Measurements from ENCODE around the gene LAMA2. TPM values are rescaled to one million over a fixed set of nuclear protein-coding genes. Genes with fewer than 3 reads are reported as not detected.
"Not testable (repeated sequence)": the region's sequence is repeated elsewhere in the genome, so short reads cannot be mapped to it uniquely, and the experiment has no call there.

The LAMA2 gene
- total RNA-seq, 2 donors from 2014 or later, result 2.2 to 3.4 TPM

- no peaks in the 10 kb centered on the region for H3K9me3 ChIP-seq (ENCODE audit: control insufficient read depth, low read length, poor library complexity, severe bottlenecking)
- peaks cover 4% of the 10 kb centered on the region for H3K4me1 Mint-ChIP-seq
- ATAC-seq (no peak), DNase-seq (no peak)
- no peaks in the 10 kb centered on the region for H3K36me3 Mint-ChIP-seq (ENCODE audit: low read depth)
- no peaks in the 10 kb centered on the region for H3K27me3 Mint-ChIP-seq
- H3K27ac Mint-ChIP-seq, result no peak overlapping the region
- H3K4me3 Mint-ChIP-seq, result no peak overlapping the region
Observed at GRCh38 chr6:129032602-129033001, 149.7 kb downstream of the LAMA2 start.

GRCh38 chr6:129033180-129033579 is 150.2 kb downstream of the LAMA2 start:
- peaks cover 4% of the 10 kb centered on the region for H3K4me1 Mint-ChIP-seq

GRCh38 chr6:129033581-129033980 is 150.6 kb downstream of the LAMA2 start:
- Mint-ChIP-seq H3K4me1 (peaks cover 4% of the 10 kb centered on the region), H3K27me3 (no peaks in the 10 kb centered on the region), H3K36me3 (ENCODE audit: low read depth) (no peaks in the 10 kb centered on the region), H3K27ac (no peak overlapping the region), H3K4me3 (no peak overlapping the region)
- no peaks in the 10 kb centered on the region for H3K9me3 ChIP-seq (ENCODE audit: control insufficient read depth, low read length, poor library complexity, severe bottlenecking)
- no peak for DNase-seq
- no peak for ATAC-seq

More at GRCh38 chr6:129033180-129033579, 150.2 kb downstream of the LAMA2 start:
- H3K9me3 ChIP-seq (ENCODE audit: control insufficient read depth, low read length, poor library complexity, severe bottlenecking), result no peaks in the 10 kb centered on the region
- ATAC-seq (no peak), DNase-seq (no peak)
- H3K27me3 Mint-ChIP-seq, result no peaks in the 10 kb centered on the region
- no peaks in the 10 kb centered on the region for H3K36me3 Mint-ChIP-seq (ENCODE audit: low read depth)
- no peak overlapping the region for H3K4me3 Mint-ChIP-seq
- no peak overlapping the region for H3K27ac Mint-ChIP-seq

GRCh38 chr6:129041563-129041962 is 158.6 kb downstream of the LAMA2 start:
- ATAC-seq, result no peak
- no peak overlapping the region for H3K4me3 Mint-ChIP-seq
- no peaks in the 10 kb centered on the region for H3K27me3 Mint-ChIP-seq
- no peaks in the 10 kb centered on the region for H3K4me1 Mint-ChIP-seq
- DNase-seq, result no peak
- no peak overlapping the region for H3K27ac Mint-ChIP-seq
- no peaks in the 10 kb centered on the region for H3K36me3 Mint-ChIP-seq (ENCODE audit: low read depth)
- H3K9me3 ChIP-seq (ENCODE audit: control insufficient read depth, low read length, poor library complexity, severe bottlenecking), result no peaks in the 10 kb centered on the region

GRCh38 chr6:129046526-129046925 is 163.6 kb downstream of the LAMA2 start:
- DNase-seq (no peak), ATAC-seq (no peak)
- no peak overlapping the region for H3K27ac Mint-ChIP-seq
- H3K4me1 Mint-ChIP-seq, result peaks cover 5% of the 10 kb centered on the region
- H3K36me3 Mint-ChIP-seq (ENCODE audit: low read depth), result no peaks in the 10 kb centered on the region
- no peaks in the 10 kb centered on the region for H3K9me3 ChIP-seq (ENCODE audit: control insufficient read depth, low read length, poor library complexity, severe bottlenecking)
- H3K4me3 Mint-ChIP-seq, result no peak overlapping the region
- H3K27me3 Mint-ChIP-seq, result no peaks in the 10 kb centered on the region

- H3K9me3 ChIP-seq (ENCODE audit: control insufficient read depth, low read length, poor library complexity, severe bottlenecking), result no peaks in the 10 kb centered on the region
- Mint-ChIP-seq H3K27me3 (no peaks in the 10 kb centered on the region), H3K4me1 (peaks cover 5% of the 10 kb centered on the region), H3K4me3 (no peak overlapping the region), H3K36me3 (ENCODE audit: low read depth) (no peaks in the 10 kb centered on the region), H3K27ac (no peak overlapping the region)
- ATAC-seq (no peak), DNase-seq (no peak)
Observed at GRCh38 chr6:129047834-129048233, 164.9 kb downstream of the LAMA2 start.

- peaks cover 16% of the 10 kb centered on the region for H3K27me3 Mint-ChIP-seq
- H3K9me3 ChIP-seq (ENCODE audit: control insufficient read depth, low read length, poor library complexity, severe bottlenecking), result no peaks in the 10 kb centered on the region
- H3K4me3 Mint-ChIP-seq, result no peak overlapping the region
- no peaks in the 10 kb centered on the region for H3K36me3 Mint-ChIP-seq (ENCODE audit: low read depth)
- DNase-seq (no peak), ATAC-seq (no peak)
- H3K27ac Mint-ChIP-seq, result no peak overlapping the region
- peaks cover 5% of the 10 kb centered on the region for H3K4me1 Mint-ChIP-seq
Observed at GRCh38 chr6:129050086-129050485, 167.1 kb downstream of the LAMA2 start.

GRCh38 chr6:129053143-129053542 is 170.2 kb downstream of the LAMA2 start:
- not testable (repeated sequence) for H3K27ac Mint-ChIP-seq; H3K4me3 Mint-ChIP-seq; DNase-seq; ATAC-seq; H3K36me3 Mint-ChIP-seq (ENCODE audit: low read depth); H3K9me3 ChIP-seq (ENCODE audit: control insufficient read depth, low read length, poor library complexity, severe bottlenecking); H3K4me1 Mint-ChIP-seq
- H3K27me3 Mint-ChIP-seq, result peaks cover 21% of the 10 kb centered on the region

- DNase-seq, result no peak
- Mint-ChIP-seq H3K4me3 (no peak overlapping the region), H3K27ac (no peak overlapping the region), H3K36me3 (ENCODE audit: low read depth) (no peaks in the 10 kb centered on the region), H3K27me3 (peaks cover 21% of the 10 kb centered on the region), H3K4me1 (no peaks in the 10 kb centered on the region)
- no peaks in the 10 kb centered on the region for H3K9me3 ChIP-seq (ENCODE audit: control insufficient read depth, low read length, poor library complexity, severe bottlenecking)
- no peak for ATAC-seq
Observed at GRCh38 chr6:129055796-129056195, 172.9 kb downstream of the LAMA2 start.

GRCh38 chr6:129059650-129060049 is 176.7 kb downstream of the LAMA2 start:
- Mint-ChIP-seq H3K4me3 (no peak overlapping the region), H3K27ac (no peak overlapping the region), H3K36me3 (ENCODE audit: low read depth) (no peaks in the 10 kb centered on the region), H3K4me1 (no peaks in the 10 kb centered on the region), H3K27me3 (peaks cover 10% of the 10 kb centered on the region)
- DNase-seq, result no peak
- ATAC-seq, result no peak
- no peaks in the 10 kb centered on the region for H3K9me3 ChIP-seq (ENCODE audit: control insufficient read depth, low read length, poor library complexity, severe bottlenecking)

- H3K4me3 Mint-ChIP-seq, result no peak overlapping the region
- ATAC-seq (no peak), DNase-seq (no peak)
- H3K4me1 Mint-ChIP-seq, result peaks cover under 1% of the 10 kb centered on the region
- H3K27me3 Mint-ChIP-seq, result peaks cover 3% of the 10 kb centered on the region
- no peaks in the 10 kb centered on the region for H3K9me3 ChIP-seq (ENCODE audit: control insufficient read depth, low read length, poor library complexity, severe bottlenecking)
- peaks cover 2% of the 10 kb centered on the region for H3K36me3 Mint-ChIP-seq (ENCODE audit: low read depth)
- no peak overlapping the region for H3K27ac Mint-ChIP-seq
Observed at GRCh38 chr6:129069006-129069405, 186.1 kb downstream of the LAMA2 start.

- ATAC-seq, result no peak
- no peaks in the 10 kb centered on the region for H3K9me3 ChIP-seq (ENCODE audit: control insufficient read depth, low read length, poor library complexity, severe bottlenecking)
- Mint-ChIP-seq H3K27me3 (peaks cover 21% of the 10 kb centered on the region), H3K4me3 (no peak overlapping the region), H3K4me1 (peaks cover 3% of the 10 kb centered on the region), H3K27ac (no peak overlapping the region), H3K36me3 (ENCODE audit: low read depth) (peaks cover 5% of the 10 kb centered on the region)
- no peak for DNase-seq
Observed at GRCh38 chr6:129073051-129073450, 190.1 kb downstream of the LAMA2 start.

- H3K27ac Mint-ChIP-seq, result no peak overlapping the region
- H3K4me3 Mint-ChIP-seq, result no peak overlapping the region
- H3K36me3 Mint-ChIP-seq (ENCODE audit: low read depth), result peaks cover 5% of the 10 kb centered on the region
- peaks cover 21% of the 10 kb centered on the region for H3K27me3 Mint-ChIP-seq
- ATAC-seq, result no peak
- no peak for DNase-seq
- H3K9me3 ChIP-seq (ENCODE audit: control insufficient read depth, low read length, poor library complexity, severe bottlenecking), result no peaks in the 10 kb centered on the region
- peaks cover 3% of the 10 kb centered on the region for H3K4me1 Mint-ChIP-seq
Observed at GRCh38 chr6:129073691-129074395, 190.9 kb downstream of the LAMA2 start.

- Mint-ChIP-seq H3K36me3 (ENCODE audit: low read depth) (no peaks in the 10 kb centered on the region), H3K4me1 (no peaks in the 10 kb centered on the region)
- ATAC-seq, result no peak
Observed at GRCh38 chr6:129084406-129084805, 201.5 kb downstream of the LAMA2 start.

More at GRCh38 chr6:129084406-129084805, 201.5 kb downstream of the LAMA2 start:
- Mint-ChIP-seq H3K27ac (no peak overlapping the region), H3K27me3 (peaks cover 9% of the 10 kb centered on the region), H3K4me3 (no peak overlapping the region)
- no peaks in the 10 kb centered on the region for H3K9me3 ChIP-seq (ENCODE audit: control insufficient read depth, low read length, poor library complexity, severe bottlenecking)
- no peak for DNase-seq

All from T-helper 17 cell (primary cell).